ENCODE data around the gene BLVRB. TPM values are rescaled to one million over a fixed set of nuclear protein-coding genes. Genes with fewer than 3 reads are reported as not detected.
"Not testable (repeated sequence)": the region's sequence is repeated elsewhere in the genome, so short reads cannot be mapped to it uniquely, and the experiment has no call there.

The BLVRB gene
- total RNA-seq, 1 donor from 2014 or later: 6.1 TPM

- H3K36me3 Mint-ChIP-seq (ENCODE audit: low read depth): peaks cover 11% of the 10 kb centered on the region
- DNase-seq (ENCODE audit: low spot score): no peak
- H3K9me3 Mint-ChIP-seq: no peaks in the 10 kb centered on the region
- peak overlapping the region; percentile 97 for H3K4me3 Mint-ChIP-seq
- H3K27me3 Mint-ChIP-seq (ENCODE audit: insufficient read depth): no peaks in the 10 kb centered on the region
- intact Hi-C loops (cut with micrococcal nuclease): loop anchor here (1.0 to 5.0 kb wide), 10 partner anchors 9 to 920 kb away; partner anchors contain the start of genes AKT2, B9D2, C19orf47 and MAP3K10
- peaks cover 26% of the 10 kb centered on the region for H3K4me1 Mint-ChIP-seq (ENCODE audit: low read depth)
- peak overlapping the region; percentile 97 for H3K27ac Mint-ChIP-seq
These were observed 23.0 kb downstream of the BLVRB start for GRCh38 chr19:40442328-40443130.

DNA sequence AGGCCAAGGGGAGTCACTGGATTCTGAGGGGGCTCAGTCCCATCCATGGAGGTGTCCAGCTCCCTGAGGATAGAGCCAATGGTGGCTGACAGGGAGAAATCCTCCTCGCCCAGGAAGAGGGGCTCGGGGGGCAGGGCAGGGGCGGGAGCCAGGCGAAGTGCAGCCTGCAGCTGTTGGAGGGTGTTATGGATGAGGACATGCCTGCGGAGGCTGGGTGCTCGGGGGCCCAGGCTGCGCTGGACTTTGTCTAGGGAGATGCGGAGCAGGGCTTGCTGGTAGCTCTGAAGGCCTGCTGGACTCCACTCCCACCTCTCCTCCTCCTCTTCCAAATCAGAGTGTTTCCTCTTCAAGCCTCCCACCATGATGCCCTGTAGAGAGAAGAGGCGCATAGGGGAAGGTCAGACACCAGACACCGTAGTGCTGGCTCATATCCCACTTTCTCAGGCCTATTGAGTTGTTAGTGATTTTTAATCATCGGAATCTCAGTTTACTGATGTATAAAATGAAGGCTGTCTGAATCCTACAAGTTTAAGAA lies 23.8 kb downstream of the BLVRB start:
- Mint-ChIP-seq H3K27me3 (ENCODE audit: insufficient read depth) (no peaks in the 10 kb centered on the region), H3K4me1 (ENCODE audit: low read depth) (peaks cover 26% of the 10 kb centered on the region), H3K4me3 (peak overlapping the region; percentile 97), H3K9me3 (no peaks in the 10 kb centered on the region), H3K36me3 (ENCODE audit: low read depth) (peaks cover 11% of the 10 kb centered on the region), H3K27ac (peak overlapping the region; percentile 97)
- intact Hi-C loops (cut with micrococcal nuclease): loop anchor here (2.0 to 5.0 kb wide), 2 partner anchors 251 to 921 kb away; partner anchors contain the start of genes B9D2 and MAP3K10
- DNase-seq (ENCODE audit: low spot score): no peak

GRCh38 chr19:40438284-40438683 lies 27.3 kb downstream of the BLVRB start:
- Mint-ChIP-seq H3K27me3 (ENCODE audit: insufficient read depth) (no peaks in the 10 kb centered on the region), H3K36me3 (ENCODE audit: low read depth) (peaks cover 11% of the 10 kb centered on the region), H3K4me3 (no peak overlapping the region), H3K27ac (peak overlapping the region; percentile 45), H3K4me1 (ENCODE audit: low read depth) (peaks cover 17% of the 10 kb centered on the region), H3K9me3 (no peaks in the 10 kb centered on the region)
- no peak for DNase-seq (ENCODE audit: low spot score)
- intact Hi-C loops (cut with micrococcal nuclease): no loop called here

DNA sequence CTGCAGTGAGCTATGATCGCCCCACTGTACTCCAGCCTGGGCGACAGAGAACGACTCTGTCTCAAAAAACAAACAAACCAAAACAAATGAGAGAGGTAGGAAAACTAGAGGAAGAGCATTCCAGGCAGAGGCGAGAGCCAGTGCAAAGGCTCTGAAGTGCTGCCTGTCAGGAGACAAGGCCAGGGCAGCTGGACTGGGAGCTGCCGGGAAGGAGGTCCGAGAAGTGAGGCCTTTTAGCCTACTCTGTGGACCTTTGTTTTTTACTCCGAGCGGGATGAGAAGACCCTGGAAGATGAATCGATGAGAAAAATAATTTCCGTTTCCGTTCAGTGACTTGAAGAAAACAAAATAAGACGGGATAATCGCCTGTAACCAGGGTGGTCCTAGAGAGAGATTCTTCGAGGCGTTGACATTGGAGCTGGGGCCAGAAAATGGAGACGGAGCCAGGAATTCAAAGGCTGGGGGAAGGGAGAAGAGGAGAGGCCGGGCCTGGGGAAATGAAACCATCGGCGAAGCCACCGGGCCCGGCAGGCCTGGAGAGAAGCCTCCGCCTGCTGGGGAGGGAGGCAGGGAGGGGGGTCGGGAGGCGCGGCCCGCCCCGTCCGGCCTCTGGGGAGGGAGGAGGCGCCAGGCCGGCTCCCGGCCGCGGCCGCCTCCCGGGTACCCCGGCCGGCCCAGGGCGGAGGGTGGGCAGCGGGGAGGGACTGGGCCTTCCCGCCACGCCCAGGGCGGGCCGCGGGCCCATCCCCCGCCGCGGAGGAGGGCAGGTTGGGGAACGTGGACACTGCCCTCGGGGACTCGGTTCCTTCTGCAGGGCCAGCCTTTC lies 31.9 kb downstream of the BLVRB start:
- Mint-ChIP-seq H3K27me3 (ENCODE audit: insufficient read depth) (no peaks in the 10 kb centered on the region), H3K27ac (peak overlapping the region; percentile 92), H3K36me3 (ENCODE audit: low read depth) (no peaks in the 10 kb centered on the region), H3K4me1 (ENCODE audit: low read depth) (peaks cover 8% of the 10 kb centered on the region), H3K4me3 (peak overlapping the region; percentile 88), H3K9me3 (no peaks in the 10 kb centered on the region)
- DNase-seq (ENCODE audit: low spot score): peak; percentile 60
- intact Hi-C loops (cut with micrococcal nuclease): loop anchor here (1.0 kb wide), 2 partner anchors 7 to 10 kb away; no protein-coding TSS in a partner anchor

GRCh38 chr19:40432760-40433159 lies 32.8 kb downstream of the BLVRB start:
- not testable (repeated sequence) for H3K27me3 Mint-ChIP-seq (ENCODE audit: insufficient read depth); H3K9me3 Mint-ChIP-seq; DNase-seq (ENCODE audit: low spot score); H3K36me3 Mint-ChIP-seq (ENCODE audit: low read depth); H3K4me1 Mint-ChIP-seq (ENCODE audit: low read depth)
- intact Hi-C loops (cut with micrococcal nuclease): loop anchor here (1.0 kb wide), 1 partner anchor 11 kb away; no protein-coding TSS in a partner anchor
- Mint-ChIP-seq H3K4me3 (peak overlapping the region; percentile 88), H3K27ac (peak overlapping the region; percentile 92)

DNA sequence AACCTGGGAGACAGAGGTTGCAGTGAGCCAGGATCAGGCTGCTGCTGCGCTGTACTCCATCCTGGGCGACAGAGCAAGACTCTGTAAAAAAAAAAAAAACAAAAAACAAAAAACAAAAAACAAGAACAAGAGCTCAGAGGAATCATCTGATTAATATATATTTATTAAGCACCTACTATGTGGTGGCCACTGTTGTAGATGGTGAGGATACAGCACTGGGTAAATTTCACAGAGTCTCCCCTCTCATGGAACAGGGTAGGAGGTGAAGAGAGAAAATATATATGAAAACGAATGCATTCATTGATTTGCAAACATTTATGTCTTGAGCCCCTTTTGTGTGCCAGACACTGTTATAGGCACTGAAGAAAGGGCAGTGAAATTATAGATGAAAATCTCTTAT lies 33.8 kb downstream of the BLVRB start:
- Mint-ChIP-seq H3K27ac (no peak overlapping the region), H3K4me3 (no peak overlapping the region), H3K4me1 (ENCODE audit: low read depth) (peaks cover 8% of the 10 kb centered on the region), H3K27me3 (ENCODE audit: insufficient read depth) (peaks cover 2% of the 10 kb centered on the region), H3K36me3 (ENCODE audit: low read depth) (no peaks in the 10 kb centered on the region), H3K9me3 (no peaks in the 10 kb centered on the region)
- no peak for DNase-seq (ENCODE audit: low spot score)
- intact Hi-C loops (cut with micrococcal nuclease): no loop called here

GRCh38 chr19:40430242-40430641 lies 35.3 kb downstream of the BLVRB start:
- H3K9me3 Mint-ChIP-seq; H3K4me1 Mint-ChIP-seq (ENCODE audit: low read depth); DNase-seq (ENCODE audit: low spot score); H3K27ac Mint-ChIP-seq; H3K27me3 Mint-ChIP-seq (ENCODE audit: insufficient read depth); H3K36me3 Mint-ChIP-seq (ENCODE audit: low read depth); intact Hi-C loops (cut with micrococcal nuclease); H3K4me3 Mint-ChIP-seq: not testable (repeated sequence)

DNA sequence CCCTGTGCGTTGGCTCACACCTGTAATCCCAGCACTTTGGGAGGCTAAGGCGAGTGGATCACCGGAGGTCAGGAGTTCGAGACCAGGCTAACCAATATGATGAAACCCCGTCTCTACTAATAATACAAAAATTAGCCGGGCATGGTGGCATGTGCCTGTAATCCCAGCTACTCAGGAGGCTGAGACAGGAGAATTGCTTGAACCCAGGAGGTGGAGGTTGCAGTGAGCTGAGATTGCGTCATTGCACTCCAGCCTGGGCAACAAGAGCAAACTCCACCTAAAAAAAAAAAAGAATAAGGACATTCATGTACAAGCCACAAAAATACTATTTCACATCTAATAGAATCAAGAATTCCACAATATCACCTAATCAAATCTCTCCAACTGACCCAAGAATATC lies 37.3 kb downstream of the BLVRB start:
- H3K4me3 Mint-ChIP-seq; intact Hi-C loops (cut with micrococcal nuclease); H3K27ac Mint-ChIP-seq; H3K36me3 Mint-ChIP-seq (ENCODE audit: low read depth); H3K27me3 Mint-ChIP-seq (ENCODE audit: insufficient read depth); H3K4me1 Mint-ChIP-seq (ENCODE audit: low read depth); H3K9me3 Mint-ChIP-seq; DNase-seq (ENCODE audit: low spot score): not testable (repeated sequence)

- Mint-ChIP-seq H3K9me3 (no peaks in the 10 kb centered on the region), H3K27me3 (ENCODE audit: insufficient read depth) (peaks cover 2% of the 10 kb centered on the region), H3K36me3 (ENCODE audit: low read depth) (peaks cover 9% of the 10 kb centered on the region), H3K4me1 (ENCODE audit: low read depth) (peaks cover 7% of the 10 kb centered on the region), H3K27ac (peak within 1 kb of the TSS; percentile 99), H3K4me3 (peak within 1 kb of the TSS; percentile 93)
- intact Hi-C loops (cut with micrococcal nuclease): loop anchor here (1.0 to 2.0 kb wide), 8 partner anchors 9 to 353 kb away; partner anchors contain the start of genes AKT2, BLVRB, C19orf47 and PLD3
- DNase-seq (ENCODE audit: low spot score): peak; percentile 100
These were observed 39.9 kb downstream of the BLVRB start, which contains the start of gene SERTAD1 for GRCh38 chr19:40425450-40426287. Gene SERTAD1 (minus strand): TSS chr19:40425992. CDS start chr19:40423546, 2,446 bp downstream.

GRCh38 chr19:40424637-40425449 lies 40.7 kb downstream of the BLVRB start:
- intact Hi-C loops (cut with micrococcal nuclease): loop anchor here (1.0 kb wide), 1 partner anchor 21 kb away; no protein-coding TSS in a partner anchor
- Mint-ChIP-seq H3K9me3 (no peaks in the 10 kb centered on the region), H3K27me3 (ENCODE audit: insufficient read depth) (peaks cover 2% of the 10 kb centered on the region), H3K36me3 (ENCODE audit: low read depth) (peaks cover 11% of the 10 kb centered on the region), H3K4me3 (peak overlapping the region; percentile 93), H3K4me1 (ENCODE audit: low read depth) (peaks cover 8% of the 10 kb centered on the region), H3K27ac (peak overlapping the region; percentile 88)
- no peak for DNase-seq (ENCODE audit: low spot score)

- no peak for DNase-seq (ENCODE audit: low spot score)
- Mint-ChIP-seq H3K27me3 (ENCODE audit: insufficient read depth) (peaks cover 2% of the 10 kb centered on the region), H3K9me3 (no peaks in the 10 kb centered on the region), H3K4me3 (peak overlapping the region; percentile 56), H3K27ac (no peak overlapping the region), H3K36me3 (ENCODE audit: low read depth) (peaks cover 11% of the 10 kb centered on the region), H3K4me1 (ENCODE audit: low read depth) (peaks cover 12% of the 10 kb centered on the region)
- intact Hi-C loops (cut with micrococcal nuclease): no loop called here
These were observed 41.6 kb downstream of the BLVRB start for GRCh38 chr19:40423938-40424337.

All from activated T-helper 1 cell treated with anti-CD3 and anti-CD28 coated beads, Interleukin-12 subunit alpha, Interleukin-12 subunit beta, Interleukin-2, Interleukin-4 antibody, amounts not matched to agents 30 ng/mL and 10 ng/mL and 1 ng/mL, durations not matched to agents 14 hours and 24 hours and 36 hours (primary cell).